MM.1S (cell line): ENCODE data around the gene NUCB1.
A peak's percentile ranks its signal among the peaks of the same experiment; 100 is the strongest.

ENCODE experiments used
- DNase-seq: peaks from one replicate; pipeline ENCODE4 v3.0.0-alpha.2; 2015
- H2AFZ ChIP-seq: fragments of 300-600 bp; sonication (generic); 2 replicates; pipeline ENCODE4 v1.6.0; 2016; ENCODE audit warnings: antibody characterized with exemption, low read length
- H3F3A ChIP-seq: fragments of 300-600 bp; sonication (generic); 2 replicates; pipeline ENCODE4 v1.6.1; 2016; ENCODE audit warnings: mild to moderate bottlenecking, antibody characterized with exemption, low read length, moderate library complexity, mixed read lengths; ENCODE audit not compliant: insufficient read depth
- H3K27ac ChIP-seq: fragments of 300-600 bp; sonication (generic); 2 replicates; pipeline ENCODE4 v1.5.1; 2016; ENCODE audit warnings: mild to moderate bottlenecking, low read length
- H3K27me3 ChIP-seq: fragments of 300-600 bp; sonication (generic); replicated peaks from 2 replicates; pipeline ENCODE4 v1.6.0; 2016; ENCODE audit warnings: low read length; ENCODE audit not compliant: insufficient read depth
- H3K36me3 ChIP-seq: fragments of 300-600 bp; sonication (generic); replicated peaks from 2 replicates; pipeline ENCODE4 v1.6.1; 2016; ENCODE audit warnings: mild to moderate bottlenecking, low read length, mixed read lengths; ENCODE audit not compliant: insufficient read depth
- H3K4me1 ChIP-seq: fragments of 300-600 bp; sonication (generic); 2 replicates; pipeline ENCODE4 v1.6.1; 2016; ENCODE audit warnings: low read length, mixed read lengths
- H3K4me2 ChIP-seq: fragments of 300-600 bp; sonication (generic); 2 replicates; pipeline ENCODE4 v1.6.0; 2016; ENCODE audit warnings: low read depth, low read length
- H3K4me3 ChIP-seq: fragments of 300-600 bp; sonication (generic); 2 replicates; pipeline ENCODE4 v1.5.1; 2016; ENCODE audit warnings: low read length, mixed read lengths
- H3K79me2 ChIP-seq: fragments of 300-600 bp; sonication (generic); 2 replicates; pipeline ENCODE4 v1.6.1; 2016; ENCODE audit warnings: mixed run types, low read length, mixed read lengths
- H3K9ac ChIP-seq: fragments of 300-600 bp; sonication (generic); 2 replicates; pipeline ENCODE4 v1.6.1; 2016; ENCODE audit warnings: low read length, mixed read lengths
- H3K9me2 ChIP-seq: fragments of 300-600 bp; sonication (generic); replicated peaks from 2 replicates; pipeline ENCODE4 v1.6.1; 2016; ENCODE audit warnings: mild to moderate bottlenecking, low read length, mixed read lengths; ENCODE audit not compliant: insufficient read depth
- H3K9me3 ChIP-seq: fragments of 300-600 bp; sonication (generic); replicated peaks from 2 replicates; pipeline ENCODE4 v1.6.1; 2016; ENCODE audit warnings: mild to moderate bottlenecking, low read length, mixed read lengths; ENCODE audit not compliant: insufficient read depth
- H4K20me1 ChIP-seq: fragments of 300-600 bp; sonication (generic); 2 replicates; pipeline ENCODE4 v1.6.1; 2016; ENCODE audit warnings: mild to moderate bottlenecking, low read length, moderate library complexity, mixed read lengths; ENCODE audit not compliant: insufficient read depth
- EZH2 ChIP-seq: fragments of 300-600 bp; sonication (generic); optimal IDR thresholded peaks from 2 replicates; pipeline ENCODE3; 2017; ENCODE audit warnings: low read depth, mild to moderate bottlenecking, antibody characterized with exemption, low read length, mixed read lengths
- EZH2phosphoT487 ChIP-seq: fragments of 300-600 bp; sonication (generic); IDR thresholded peaks from 2 replicates; pipeline ENCODE4 v1.6.1; 2018; ENCODE audit warnings: antibody characterized with exemption, low read length
- TF ChIP-seq, protein P1 (sequence below): fragments of 300-600 bp; sonication (generic); IDR thresholded peaks from 2 replicates; pipeline ENCODE4 v1.5.1; 2016; ENCODE audit warnings: antibody characterized with exemption, low read length, mixed read lengths

NUCB1 gene

DNA sequence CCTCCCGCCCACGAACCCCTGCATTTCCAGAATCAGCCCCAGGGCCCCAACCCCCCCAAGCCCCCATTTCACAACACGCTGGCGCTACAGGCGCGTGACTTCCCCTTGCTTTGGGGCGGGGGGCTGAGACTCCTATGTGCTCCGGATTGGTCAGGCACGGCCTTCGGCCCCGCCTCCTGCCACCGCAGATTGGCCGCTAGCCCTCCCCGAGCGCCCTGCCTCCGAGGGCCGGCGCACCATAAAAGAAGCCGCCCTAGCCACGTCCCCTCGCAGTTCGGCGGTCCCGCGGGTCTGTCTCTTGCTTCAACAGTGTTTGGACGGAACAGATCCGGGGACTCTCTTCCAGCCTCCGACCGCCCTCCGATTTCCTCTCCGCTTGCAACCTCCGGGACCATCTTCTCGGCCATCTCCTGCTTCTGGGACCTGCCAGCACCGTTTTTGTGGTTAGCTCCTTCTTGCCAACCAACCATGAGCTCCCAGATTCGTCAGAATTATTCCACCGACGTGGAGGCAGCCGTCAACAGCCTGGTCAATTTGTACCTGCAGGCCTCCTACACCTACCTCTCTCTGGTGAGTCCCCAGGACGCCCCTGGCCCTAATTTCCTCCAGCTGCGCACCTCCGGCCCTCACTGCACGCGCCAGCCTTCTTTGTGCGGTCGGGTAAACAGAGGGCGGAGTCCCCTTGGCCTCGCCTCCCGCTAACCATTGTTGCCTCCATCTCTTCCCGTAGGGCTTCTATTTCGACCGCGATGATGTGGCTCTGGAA is 65.1 kb downstream of the NUCB1 start, which contains the start of gene FTL:
FTL (plus strand) TSS at position 270 of the 766 bp plus-strand sequence; CDS start at position 469, 199 bp downstream.
- Histone ChIP-seq H3K27ac (peak within 1 kb of the TSS; percentile 73), H3K4me1 (peaks cover 42% of the 10 kb centered on the region), H3K9me3 (no peaks in the 10 kb centered on the region), H3K4me3 (peak within 1 kb of the TSS; percentile 94), H2AFZ (peak within 1 kb of the TSS; percentile 19), H3K36me3 (no peaks in the 10 kb centered on the region), H3K9me2 (no peaks in the 10 kb centered on the region), H3F3A (peaks cover 55% of the 10 kb centered on the region), H3K9ac (peak within 1 kb of the TSS; percentile 83), H4K20me1 (no peaks in the 10 kb centered on the region), H3K27me3 (no peaks in the 10 kb centered on the region), H3K4me2 (peak within 1 kb of the TSS; percentile 85), H3K79me2 (peaks cover 21% of the 10 kb centered on the region)
- TF ChIP-seq EZH2, result no peak
- TF ChIP-seq EZH2phosphoT487, result no peak
- TF ChIP-seq, protein P1, sequence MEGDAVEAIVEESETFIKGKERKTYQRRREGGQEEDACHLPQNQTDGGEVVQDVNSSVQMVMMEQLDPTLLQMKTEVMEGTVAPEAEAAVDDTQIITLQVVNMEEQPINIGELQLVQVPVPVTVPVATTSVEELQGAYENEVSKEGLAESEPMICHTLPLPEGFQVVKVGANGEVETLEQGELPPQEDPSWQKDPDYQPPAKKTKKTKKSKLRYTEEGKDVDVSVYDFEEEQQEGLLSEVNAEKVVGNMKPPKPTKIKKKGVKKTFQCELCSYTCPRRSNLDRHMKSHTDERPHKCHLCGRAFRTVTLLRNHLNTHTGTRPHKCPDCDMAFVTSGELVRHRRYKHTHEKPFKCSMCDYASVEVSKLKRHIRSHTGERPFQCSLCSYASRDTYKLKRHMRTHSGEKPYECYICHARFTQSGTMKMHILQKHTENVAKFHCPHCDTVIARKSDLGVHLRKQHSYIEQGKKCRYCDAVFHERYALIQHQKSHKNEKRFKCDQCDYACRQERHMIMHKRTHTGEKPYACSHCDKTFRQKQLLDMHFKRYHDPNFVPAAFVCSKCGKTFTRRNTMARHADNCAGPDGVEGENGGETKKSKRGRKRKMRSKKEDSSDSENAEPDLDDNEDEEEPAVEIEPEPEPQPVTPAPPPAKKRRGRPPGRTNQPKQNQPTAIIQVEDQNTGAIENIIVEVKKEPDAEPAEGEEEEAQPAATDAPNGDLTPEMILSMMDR, result no peak
- DNase-seq, result peak; percentile 95

DNA sequence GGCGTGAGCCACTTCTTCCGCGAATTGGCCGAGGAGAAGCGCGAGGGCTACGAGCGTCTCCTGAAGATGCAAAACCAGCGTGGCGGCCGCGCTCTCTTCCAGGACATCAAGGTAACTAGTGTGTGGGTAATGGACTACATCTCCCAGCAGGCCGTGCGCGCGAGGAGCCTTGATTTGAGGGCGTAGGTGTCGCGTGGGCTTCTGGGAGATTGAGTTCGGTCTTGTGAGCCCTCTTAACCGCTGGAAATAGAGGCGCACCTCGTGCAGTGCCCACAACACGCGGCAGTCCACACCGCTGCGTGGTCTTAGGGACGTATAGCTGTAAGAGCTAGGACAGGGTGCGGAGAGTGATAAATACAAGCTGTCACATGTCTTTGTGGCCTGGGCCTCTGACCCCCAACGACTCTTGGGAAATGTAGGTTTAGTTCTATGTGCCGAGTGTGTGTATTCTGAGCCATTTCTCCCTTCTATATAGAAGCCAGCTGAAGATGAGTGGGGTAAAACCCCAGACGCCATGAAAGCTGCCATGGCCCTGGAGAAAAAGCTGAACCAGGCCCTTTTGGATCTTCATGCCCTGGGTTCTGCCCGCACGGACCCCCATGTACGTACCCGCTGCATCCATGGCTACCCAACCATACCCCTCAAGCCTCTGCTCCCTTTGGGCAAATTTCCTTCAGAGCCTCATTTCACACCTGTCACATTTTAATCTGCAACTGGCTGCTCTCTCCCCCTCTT is 65.9 kb downstream of the NUCB1 start:
- H3K27ac ChIP-seq, result peak overlapping the region; percentile 73
- H2AFZ ChIP-seq, result peak overlapping the region; percentile 19; the same call in 1 of the 2 replicates
- H3K9me2 ChIP-seq, result no peaks in the 10 kb centered on the region
- no peaks in the 10 kb centered on the region for H3K27me3 ChIP-seq
- H4K20me1 ChIP-seq, result no peaks in the 10 kb centered on the region
- peak overlapping the region; percentile 83 for H3K9ac ChIP-seq
- H3F3A ChIP-seq, result peaks cover 55% of the 10 kb centered on the region
- peak overlapping the region; percentile 94 for H3K4me3 ChIP-seq
- DNase-seq, result peak; percentile 90
- H3K4me2 ChIP-seq, result peak overlapping the region; percentile 85
- no peaks in the 10 kb centered on the region for H3K9me3 ChIP-seq
- no peaks in the 10 kb centered on the region for H3K36me3 ChIP-seq
- peaks cover 21% of the 10 kb centered on the region for H3K79me2 ChIP-seq
- TF ChIP-seq EZH2, result no peak
- TF ChIP-seq, protein P1, result no peak
- no peak for TF ChIP-seq EZH2phosphoT487
- H3K4me1 ChIP-seq, result peaks cover 42% of the 10 kb centered on the region

DNA sequence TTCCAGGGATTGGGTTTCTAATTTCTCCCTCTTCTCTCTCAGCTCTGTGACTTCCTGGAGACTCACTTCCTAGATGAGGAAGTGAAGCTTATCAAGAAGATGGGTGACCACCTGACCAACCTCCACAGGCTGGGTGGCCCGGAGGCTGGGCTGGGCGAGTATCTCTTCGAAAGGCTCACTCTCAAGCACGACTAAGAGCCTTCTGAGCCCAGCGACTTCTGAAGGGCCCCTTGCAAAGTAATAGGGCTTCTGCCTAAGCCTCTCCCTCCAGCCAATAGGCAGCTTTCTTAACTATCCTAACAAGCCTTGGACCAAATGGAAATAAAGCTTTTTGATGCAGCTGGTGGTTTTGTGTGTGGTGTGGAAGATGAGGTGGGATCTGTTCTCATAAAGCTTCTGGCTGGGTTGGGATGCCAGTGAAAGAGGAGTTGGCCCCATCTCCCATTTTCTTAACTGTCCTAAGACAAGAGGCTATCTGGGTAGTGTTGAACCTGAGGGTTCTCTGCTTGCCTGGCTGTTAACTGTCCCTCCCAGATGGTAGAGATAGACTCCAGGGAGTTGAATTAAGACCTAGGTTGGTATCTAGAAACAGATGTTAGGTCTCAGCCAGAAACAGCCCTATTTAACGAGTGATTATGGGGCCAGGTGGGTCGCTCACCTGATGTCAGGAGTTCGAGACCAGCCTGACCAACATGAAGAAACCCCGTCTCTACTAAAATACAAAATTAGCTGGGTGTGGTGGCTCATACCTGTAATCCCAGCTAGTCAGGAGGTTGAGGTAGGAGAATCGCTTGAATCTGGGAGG is 66.6 kb downstream of the NUCB1 start:
- Histone ChIP-seq H3K36me3 (no peaks in the 10 kb centered on the region), H4K20me1 (no peaks in the 10 kb centered on the region), H3K27me3 (no peaks in the 10 kb centered on the region), H3K9me2 (no peaks in the 10 kb centered on the region), H3K27ac (peak overlapping the region; percentile 73; the same call in 1 of the 2 replicates), H3K79me2 (peaks cover 21% of the 10 kb centered on the region), H3K9ac (peak overlapping the region; percentile 83; the same call in 1 of the 2 replicates), H3F3A (peaks cover 55% of the 10 kb centered on the region), H3K4me1 (peaks cover 42% of the 10 kb centered on the region), H3K4me3 (peak overlapping the region; percentile 94), H2AFZ (no peak overlapping the region), H3K9me3 (no peaks in the 10 kb centered on the region), H3K4me2 (peak overlapping the region; percentile 85)
- TF ChIP-seq, protein P1, result no peak
- TF ChIP-seq EZH2, result no peak
- no peak for TF ChIP-seq EZH2phosphoT487
- DNase-seq, result no peak
